GM12878 (cell line): Measurements from ENCODE around the gene PPCS.

Source experiments
- BACH1 ChIP-seq: fragments of 450-650 bp; IDR thresholded peaks from 2 replicates; pipeline ENCODE4 v1.6.1; 2017; ENCODE audit warnings: mild to moderate bottlenecking, borderline replicate concordance
- CTCF ChIP-seq, 3 experiments: IDR thresholded peaks in 2 of 3; conservative IDR thresholded peaks in 1 of 3; 2 replicates each; pipeline ENCODE4 v1.5.1; 2011; ENCODE audit warnings: low read depth in 3 of 3, low read length in 3 of 3, mild to moderate bottlenecking in 3 of 3, control low read depth in 2 of 3, moderate library complexity in 2 of 3, inconsistent platforms in 1 of 3, mixed read lengths in 1 of 3; ENCODE audit not compliant: control insufficient read depth in 2 of 3, insufficient read depth in 1 of 3; ENCODE audit errors: extremely low read depth in 1 of 3
- ETV6 ChIP-seq, 2 experiments: fragments of 450-650 bp in 1 of 2; IDR thresholded peaks in 1 of 2; conservative IDR thresholded peaks in 1 of 2; 2 replicates each; pipeline ENCODE4 v1.6.1; 2014; ENCODE audit warnings: antibody characterized with exemption in 1 of 2, borderline replicate concordance in 1 of 2, low read depth in 1 of 2, mild to moderate bottlenecking in 1 of 2, moderate library complexity in 1 of 2
- FOS ChIP-seq: IDR thresholded peaks from 3 replicates; pipeline ENCODE4 v1.6.1; 2011; ENCODE audit warnings: borderline replicate concordance; ENCODE audit not compliant: insufficient read length; ENCODE audit errors: extremely low read depth
- JUND ChIP-seq: IDR thresholded peaks from 2 replicates; pipeline ENCODE4 v1.6.1; 2012; ENCODE audit warnings: low read depth, mild to moderate bottlenecking, low read length, improper control_type of control experiment, moderate library complexity
- MXI1 ChIP-seq: fragments of 150-350 bp; IDR thresholded peaks from 2 replicates; pipeline ENCODE4 v1.6.1; 2011; ENCODE audit warnings: low read depth, mild to moderate bottlenecking, inconsistent platforms, low read length, improper control_type of control experiment
- PAX8 ChIP-seq: fragments of 450-650 bp; IDR thresholded peaks from 2 replicates; pipeline ENCODE4 v1.6.1; 2017; ENCODE audit warnings: mild to moderate bottlenecking, moderate library complexity
- POLR2A ChIP-seq: IDR thresholded peaks from 2 replicates; pipeline ENCODE4 v1.6.1; 2011; ENCODE audit warnings: low read depth, mild to moderate bottlenecking, low read length
- SIN3A ChIP-seq: IDR thresholded peaks from 2 replicates; pipeline ENCODE4 v1.6.1; 2012; ENCODE audit warnings: low read depth, low read length, improper control_type of control experiment
- SIX5 ChIP-seq: IDR thresholded peaks from 2 replicates; pipeline ENCODE4 v1.6.1; 2011; ENCODE audit warnings: mild to moderate bottlenecking, low read depth, low read length, moderate library complexity; ENCODE audit not compliant: severe bottlenecking
- SMARCA5 ChIP-seq: fragments of 450-650 bp; IDR thresholded peaks from 2 replicates; pipeline ENCODE4 v1.6.1; 2017; ENCODE audit warnings: mild to moderate bottlenecking
- USF2 ChIP-seq: IDR thresholded peaks from 2 replicates; pipeline ENCODE4 v1.6.1; 2011; ENCODE audit warnings: low read depth, low read length, improper control_type of control experiment, borderline replicate concordance
- ZNF274 ChIP-seq: IDR thresholded peaks from one replicate; pipeline ENCODE4 v1.8.0; 2011; ENCODE audit not compliant: insufficient read length, insufficient read depth
- TF ChIP-seq, protein P1 (sequence below): fragments of 450-650 bp; IDR thresholded peaks from 2 replicates; pipeline ENCODE4 v1.6.1; 2018; ENCODE audit warnings: borderline replicate concordance, mild to moderate bottlenecking; ENCODE audit not compliant: partially characterized antibody

DNA sequence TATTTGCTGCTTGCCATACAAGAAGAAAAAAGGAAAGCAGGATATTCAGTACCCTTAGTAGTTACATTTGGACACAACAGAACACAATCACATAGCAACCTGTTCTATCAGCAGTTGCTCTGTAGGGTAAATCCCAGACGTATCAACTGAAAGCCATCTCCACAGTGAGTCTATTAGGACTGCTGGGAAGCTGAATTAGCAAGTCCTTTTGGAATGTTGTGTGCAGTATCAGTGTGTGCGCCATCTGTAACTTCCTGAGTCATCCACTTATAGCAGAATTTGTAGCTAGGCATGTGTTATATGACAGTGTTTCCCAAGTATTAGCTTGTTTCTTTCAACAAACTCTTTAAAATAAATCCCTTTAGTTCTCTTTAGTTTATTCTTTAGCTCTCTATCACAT, 28.0 kb downstream of the PPCS start:
- no peak for TF ChIP-seq MXI1
- TF ChIP-seq, protein P1, sequence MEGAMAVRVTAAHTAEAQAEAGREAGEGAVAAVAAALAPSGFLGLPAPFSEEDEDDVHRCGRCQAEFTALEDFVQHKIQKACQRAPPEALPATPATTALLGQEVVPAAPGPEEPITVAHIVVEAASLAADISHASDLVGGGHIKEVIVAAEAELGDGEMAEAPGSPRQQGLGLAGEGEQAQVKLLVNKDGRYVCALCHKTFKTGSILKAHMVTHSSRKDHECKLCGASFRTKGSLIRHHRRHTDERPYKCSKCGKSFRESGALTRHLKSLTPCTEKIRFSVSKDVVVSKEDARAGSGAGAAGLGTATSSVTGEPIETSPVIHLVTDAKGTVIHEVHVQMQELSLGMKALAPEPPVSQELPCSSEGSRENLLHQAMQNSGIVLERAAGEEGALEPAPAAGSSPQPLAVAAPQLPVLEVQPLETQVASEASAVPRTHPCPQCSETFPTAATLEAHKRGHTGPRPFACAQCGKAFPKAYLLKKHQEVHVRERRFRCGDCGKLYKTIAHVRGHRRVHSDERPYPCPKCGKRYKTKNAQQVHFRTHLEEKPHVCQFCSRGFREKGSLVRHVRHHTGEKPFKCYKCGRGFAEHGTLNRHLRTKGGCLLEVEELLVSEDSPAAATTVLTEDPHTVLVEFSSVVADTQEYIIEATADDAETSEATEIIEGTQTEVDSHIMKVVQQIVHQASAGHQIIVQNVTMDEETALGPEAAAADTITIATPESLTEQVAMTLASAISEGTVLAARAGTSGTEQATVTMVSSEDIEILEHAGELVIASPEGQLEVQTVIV = no peak
- TF ChIP-seq SIN3A = no peak
- no peak for TF ChIP-seq CTCF (IDR thresholded peaks at IDR 0.05 in 2 of 3, conservative IDR thresholded peaks at IDR 0.05 in 1 of 3; ENCODE audit: control insufficient read depth in 2 of 3, extremely low read depth in 1 of 3, insufficient read depth in 1 of 3, low read depth in 3 of 3, low read length in 3 of 3)
- no peak for TF ChIP-seq PAX8
- TF ChIP-seq SMARCA5 = no peak
- TF ChIP-seq ETV6 (conservative IDR thresholded peaks at IDR 0.05 in 1 of 2, IDR thresholded peaks at IDR 0.05 in 1 of 2; ENCODE audit: borderline replicate concordance in 1 of 2, low read depth in 1 of 2) = no peak
- no peak for TF ChIP-seq SIX5
- no peak for TF ChIP-seq FOS
- TF ChIP-seq BACH1 = no peak
- TF ChIP-seq POLR2A = no peak
- no peak for TF ChIP-seq JUND
- TF ChIP-seq ZNF274 = no peak
- no peak for TF ChIP-seq USF2
